ENCODE results near the gene KRTAP5-5. TPM values are rescaled to one million over a fixed set of nuclear protein-coding genes. Genes with fewer than 3 reads are reported as not detected.
"Not testable (repeated sequence)": the region's sequence is repeated elsewhere in the genome, so short reads cannot be mapped to it uniquely, and the experiment has no call there.

The KRTAP5-5 gene
- total RNA-seq, 1 experiment from 2014 or later: not detected

- POLR2A ChIA-PET: no interaction called here
- TF ChIP-seq, protein P1, sequence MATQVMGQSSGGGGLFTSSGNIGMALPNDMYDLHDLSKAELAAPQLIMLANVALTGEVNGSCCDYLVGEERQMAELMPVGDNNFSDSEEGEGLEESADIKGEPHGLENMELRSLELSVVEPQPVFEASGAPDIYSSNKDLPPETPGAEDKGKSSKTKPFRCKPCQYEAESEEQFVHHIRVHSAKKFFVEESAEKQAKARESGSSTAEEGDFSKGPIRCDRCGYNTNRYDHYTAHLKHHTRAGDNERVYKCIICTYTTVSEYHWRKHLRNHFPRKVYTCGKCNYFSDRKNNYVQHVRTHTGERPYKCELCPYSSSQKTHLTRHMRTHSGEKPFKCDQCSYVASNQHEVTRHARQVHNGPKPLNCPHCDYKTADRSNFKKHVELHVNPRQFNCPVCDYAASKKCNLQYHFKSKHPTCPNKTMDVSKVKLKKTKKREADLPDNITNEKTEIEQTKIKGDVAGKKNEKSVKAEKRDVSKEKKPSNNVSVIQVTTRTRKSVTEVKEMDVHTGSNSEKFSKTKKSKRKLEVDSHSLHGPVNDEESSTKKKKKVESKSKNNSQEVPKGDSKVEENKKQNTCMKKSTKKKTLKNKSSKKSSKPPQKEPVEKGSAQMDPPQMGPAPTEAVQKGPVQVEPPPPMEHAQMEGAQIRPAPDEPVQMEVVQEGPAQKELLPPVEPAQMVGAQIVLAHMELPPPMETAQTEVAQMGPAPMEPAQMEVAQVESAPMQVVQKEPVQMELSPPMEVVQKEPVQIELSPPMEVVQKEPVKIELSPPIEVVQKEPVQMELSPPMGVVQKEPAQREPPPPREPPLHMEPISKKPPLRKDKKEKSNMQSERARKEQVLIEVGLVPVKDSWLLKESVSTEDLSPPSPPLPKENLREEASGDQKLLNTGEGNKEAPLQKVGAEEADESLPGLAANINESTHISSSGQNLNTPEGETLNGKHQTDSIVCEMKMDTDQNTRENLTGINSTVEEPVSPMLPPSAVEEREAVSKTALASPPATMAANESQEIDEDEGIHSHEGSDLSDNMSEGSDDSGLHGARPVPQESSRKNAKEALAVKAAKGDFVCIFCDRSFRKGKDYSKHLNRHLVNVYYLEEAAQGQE (IDR thresholded peaks at IDR 0.05; ENCODE audit: insufficient read depth in 1 of 2, low read depth in 2 of 2, low read length in 1 of 2): no peak
- TF ChIP-seq, protein P2, sequence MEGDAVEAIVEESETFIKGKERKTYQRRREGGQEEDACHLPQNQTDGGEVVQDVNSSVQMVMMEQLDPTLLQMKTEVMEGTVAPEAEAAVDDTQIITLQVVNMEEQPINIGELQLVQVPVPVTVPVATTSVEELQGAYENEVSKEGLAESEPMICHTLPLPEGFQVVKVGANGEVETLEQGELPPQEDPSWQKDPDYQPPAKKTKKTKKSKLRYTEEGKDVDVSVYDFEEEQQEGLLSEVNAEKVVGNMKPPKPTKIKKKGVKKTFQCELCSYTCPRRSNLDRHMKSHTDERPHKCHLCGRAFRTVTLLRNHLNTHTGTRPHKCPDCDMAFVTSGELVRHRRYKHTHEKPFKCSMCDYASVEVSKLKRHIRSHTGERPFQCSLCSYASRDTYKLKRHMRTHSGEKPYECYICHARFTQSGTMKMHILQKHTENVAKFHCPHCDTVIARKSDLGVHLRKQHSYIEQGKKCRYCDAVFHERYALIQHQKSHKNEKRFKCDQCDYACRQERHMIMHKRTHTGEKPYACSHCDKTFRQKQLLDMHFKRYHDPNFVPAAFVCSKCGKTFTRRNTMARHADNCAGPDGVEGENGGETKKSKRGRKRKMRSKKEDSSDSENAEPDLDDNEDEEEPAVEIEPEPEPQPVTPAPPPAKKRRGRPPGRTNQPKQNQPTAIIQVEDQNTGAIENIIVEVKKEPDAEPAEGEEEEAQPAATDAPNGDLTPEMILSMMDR (IDR thresholded peaks at IDR 0.05): no peak
- TF ChIP-seq TCF7L2 (IDR thresholded peaks at IDR 0.05; ENCODE audit: low read depth, low read length): no peak
- CTCF ChIA-PET: interaction anchor here (1.4 kb wide), 1 partner anchor 15 kb away, joined by 4 read pairs; no protein-coding TSS in a partner anchor
- Histone ChIP-seq H3K27ac (ENCODE audit: low read length) (no peak overlapping the region), H3K4me1 (ENCODE audit: control insufficient read depth, insufficient read depth, low read length) (peaks cover 3% of the 10 kb centered on the region; the same call in 1 of the 2 replicates), H3K36me3 (ENCODE audit: control insufficient read depth, insufficient read depth, low read length) (no peaks in the 10 kb centered on the region), H3K27me3 (ENCODE audit: control insufficient read depth, insufficient read depth, low read length) (peaks cover 12% of the 10 kb centered on the region), H3K9me3 (ENCODE audit: control insufficient read depth, insufficient read depth, low read depth, low read length) (no peaks in the 10 kb centered on the region), H3K4me3 (ENCODE audit: low read depth in 2 of 2, low read length in 2 of 2) (no peak overlapping the region)
- DNase-seq (ENCODE audit: low read depth, low spot score): no peak
- intact Hi-C loops (cut with micrococcal nuclease; ENCODE audit: unreplicated experiment): no loop called here
- no TSS peak for BruUV-seq (replicated peaks)
- in situ Hi-C loops (cut with HindIII; ENCODE audit: low pct_unique_long_range_greater_than_20kb, low sequenced_read_pairs): no loop called here
- no peak for ATAC-seq
Observed at GRCh38 chr11:1589996-1590395, 39.6 kb upstream of the KRTAP5-5 start.

DNA sequence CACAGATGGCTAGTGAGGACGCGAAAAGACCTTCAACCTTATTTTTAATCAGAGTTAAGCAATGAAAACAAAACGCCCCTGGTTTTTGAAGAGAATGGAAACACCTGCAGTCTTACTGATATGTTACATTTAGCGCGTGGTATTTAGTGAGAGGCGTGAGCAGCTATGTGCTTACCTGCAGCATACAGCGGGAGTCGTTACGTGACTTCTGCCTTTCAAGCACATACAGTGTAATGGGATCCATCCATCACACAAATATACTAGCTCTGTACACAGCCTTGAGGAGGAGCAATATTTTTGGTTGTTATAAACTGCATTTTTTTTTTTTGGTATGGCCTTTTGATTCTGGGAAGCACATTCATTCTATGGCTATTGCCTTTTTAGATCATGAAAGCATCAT lies 36.9 kb upstream of the KRTAP5-5 start:
- intact Hi-C loops (cut with micrococcal nuclease; ENCODE audit: unreplicated experiment): no loop called here
- ATAC-seq (no peak), DNase-seq (ENCODE audit: low read depth, low spot score) (no peak)
- Histone ChIP-seq H3K9me3 (ENCODE audit: control insufficient read depth, insufficient read depth, low read depth, low read length) (no peaks in the 10 kb centered on the region), H3K4me3 (ENCODE audit: low read depth in 2 of 2, low read length in 2 of 2) (no peak overlapping the region), H3K36me3 (ENCODE audit: control insufficient read depth, insufficient read depth, low read length) (no peaks in the 10 kb centered on the region), H3K4me1 (ENCODE audit: control insufficient read depth, insufficient read depth, low read length) (peaks cover 3% of the 10 kb centered on the region; the same call in 1 of the 2 replicates), H3K27me3 (ENCODE audit: control insufficient read depth, insufficient read depth, low read length) (peaks cover 13% of the 10 kb centered on the region), H3K27ac (ENCODE audit: low read length) (no peak overlapping the region)
- ChIA-PET POLR2A (no interaction called here), CTCF (interaction anchor here (0.5 to 1.2 kb wide), 3 partner anchors 20 to 1375 kb away, joined by 4 to 7 read pairs (median 6); no protein-coding TSS in a partner anchor)
- TF ChIP-seq SIN3A (IDR thresholded peaks at IDR 0.05; ENCODE audit: borderline replicate concordance, insufficient read depth, low read depth, low read length) (no peak), TCF7L2 (IDR thresholded peaks at IDR 0.05; ENCODE audit: low read depth, low read length) (no peak), POLR2AphosphoS5 (IDR thresholded peaks at IDR 0.05; ENCODE audit: low read depth, low read length) (no peak)
- TF ChIP-seq, protein P1 (IDR thresholded peaks at IDR 0.05; ENCODE audit: insufficient read depth in 1 of 2, low read depth in 2 of 2, low read length in 1 of 2): no peak
- TF ChIP-seq, protein P2 (IDR thresholded peaks at IDR 0.05): no peak
- no TSS peak for BruUV-seq (replicated peaks)
- in situ Hi-C loops (cut with HindIII; ENCODE audit: low pct_unique_long_range_greater_than_20kb, low sequenced_read_pairs): no loop called here

DNA sequence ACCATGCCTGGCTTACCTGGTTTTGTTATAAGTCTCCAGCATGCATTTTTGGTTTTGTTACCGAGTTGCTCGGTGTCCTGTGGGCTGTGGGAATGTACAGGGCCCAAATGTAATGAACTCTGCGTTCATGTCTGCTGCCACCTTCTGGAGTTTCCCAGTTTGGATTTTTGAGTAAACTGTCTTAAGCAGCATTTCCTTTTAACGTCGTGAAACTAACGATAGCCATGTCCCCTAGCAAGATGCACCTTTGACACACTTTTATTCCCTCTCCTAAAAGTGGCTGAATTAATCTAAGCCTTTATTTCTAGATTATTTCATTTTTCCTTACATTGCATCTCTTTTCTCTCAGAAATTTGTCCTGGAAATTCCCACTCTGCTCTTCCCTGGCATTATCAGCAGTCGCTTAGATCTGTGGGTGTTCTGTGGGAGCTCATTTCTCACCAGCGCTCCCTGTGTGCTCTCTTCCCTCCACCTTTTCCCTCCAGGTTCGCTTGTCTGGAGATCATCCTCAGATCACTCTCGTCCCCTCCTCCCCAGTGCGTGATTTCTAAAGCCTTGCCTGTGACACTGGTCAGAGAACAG lies 33.5 kb upstream of the KRTAP5-5 start:
- POLR2A ChIA-PET; H3K27ac ChIP-seq (ENCODE audit: low read length); H3K36me3 ChIP-seq (ENCODE audit: control insufficient read depth, insufficient read depth, low read length); in situ Hi-C loops (cut with HindIII; ENCODE audit: low pct_unique_long_range_greater_than_20kb, low sequenced_read_pairs); H3K4me3 ChIP-seq (ENCODE audit: low read depth in 2 of 2, low read length in 2 of 2); BruUV-seq (replicated peaks); DNase-seq (ENCODE audit: low read depth, low spot score); intact Hi-C loops (cut with micrococcal nuclease; ENCODE audit: unreplicated experiment); H3K4me1 ChIP-seq (ENCODE audit: control insufficient read depth, insufficient read depth, low read length); H3K9me3 ChIP-seq (ENCODE audit: control insufficient read depth, insufficient read depth, low read depth, low read length): not testable (repeated sequence)
- peak; percentile 79 for ATAC-seq
- H3K27me3 ChIP-seq (ENCODE audit: control insufficient read depth, insufficient read depth, low read length): peaks cover 29% of the 10 kb centered on the region
- CTCF ChIA-PET: interaction anchor here (0.6 to 1.3 kb wide), 10 partner anchors 14 to 406 kb away, joined by 3 to 6 read pairs (median 4); no protein-coding TSS in a partner anchor

All from Panc1 (cell line).